HG03060 (cell line): ENCODE results near the gene LPCAT2.
"Not testable (repeated sequence)": the region's sequence is repeated elsewhere in the genome, so short reads cannot be mapped to it uniquely, and the experiment has no call there.

Experiments
- ATAC-seq: cut with Tn5 transposase; IDR thresholded peaks from one replicate; pipeline ENCODE4 v1.9.1; 2021; ENCODE audit warnings: low read depth, moderate number of reproducible peaks; ENCODE audit not compliant: unreplicated experiment

LPCAT2 gene

DNA sequence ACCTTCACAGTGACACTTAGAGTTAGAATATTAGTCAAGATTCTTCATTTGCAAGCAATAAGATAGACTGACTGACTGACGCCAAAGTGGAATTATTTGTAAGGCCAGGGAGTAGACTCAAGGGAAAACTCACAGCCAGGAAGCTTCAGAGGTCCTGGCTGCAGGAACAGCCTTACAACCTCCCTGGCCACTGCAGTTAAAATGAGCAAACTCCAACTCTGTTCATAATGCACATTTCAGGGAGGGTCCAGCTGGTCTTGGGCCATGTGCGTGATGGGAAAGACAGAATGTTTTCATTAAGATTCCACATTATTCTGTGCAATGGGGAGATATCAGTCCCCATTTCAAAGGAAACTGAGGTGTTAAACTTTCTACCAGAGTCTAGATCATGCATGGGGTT lies 67.5 kb downstream of the LPCAT2 start:
- ATAC-seq = no peak

DNA sequence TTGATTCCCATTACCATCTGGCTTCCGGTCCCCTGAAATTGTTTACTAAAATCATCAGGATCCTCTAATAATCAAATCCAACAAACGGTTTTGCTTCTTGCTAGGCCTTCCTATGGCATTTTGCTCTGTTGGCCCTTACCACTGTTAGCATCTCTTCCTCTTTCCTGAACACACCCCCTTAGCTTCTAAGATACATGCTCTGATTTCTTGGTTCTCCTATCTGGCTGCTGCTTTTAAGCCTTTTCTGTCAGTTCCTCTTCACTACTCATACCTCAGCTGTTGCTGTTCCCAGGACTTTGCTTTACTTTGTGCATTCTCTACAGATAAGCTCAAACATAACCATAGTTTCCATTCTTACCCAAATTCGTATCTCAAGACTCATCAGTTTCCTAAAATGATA lies 69.0 kb downstream of the LPCAT2 start:
- ATAC-seq = no peak

DNA sequence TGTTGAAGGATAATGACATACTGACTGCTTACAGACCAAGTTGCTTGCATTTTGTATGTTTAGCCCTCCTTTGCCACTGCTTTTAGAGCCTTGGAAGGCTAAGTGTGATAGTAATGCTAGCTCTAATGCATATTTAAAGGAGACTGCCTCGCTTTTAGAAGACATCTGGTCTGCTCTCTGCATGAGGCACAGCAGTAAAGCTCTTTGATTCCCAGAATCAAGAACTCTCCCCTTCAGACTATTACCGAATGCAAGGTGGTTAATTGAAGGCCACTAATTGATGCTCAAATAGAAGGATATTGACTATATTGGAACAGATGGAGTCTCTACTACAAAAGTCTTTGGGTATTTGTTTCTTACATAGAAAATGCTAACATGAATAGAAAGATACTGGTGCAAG lies 76.8 kb downstream of the LPCAT2 start:
- no peak for ATAC-seq

GRCh38 chr16:55588799-55589198 lies 79.9 kb downstream of the LPCAT2 start:
- ATAC-seq = no peak

GRCh38 chr16:55592306-55592705 lies 83.4 kb downstream of the LPCAT2 start:
- ATAC-seq = no peak

DNA sequence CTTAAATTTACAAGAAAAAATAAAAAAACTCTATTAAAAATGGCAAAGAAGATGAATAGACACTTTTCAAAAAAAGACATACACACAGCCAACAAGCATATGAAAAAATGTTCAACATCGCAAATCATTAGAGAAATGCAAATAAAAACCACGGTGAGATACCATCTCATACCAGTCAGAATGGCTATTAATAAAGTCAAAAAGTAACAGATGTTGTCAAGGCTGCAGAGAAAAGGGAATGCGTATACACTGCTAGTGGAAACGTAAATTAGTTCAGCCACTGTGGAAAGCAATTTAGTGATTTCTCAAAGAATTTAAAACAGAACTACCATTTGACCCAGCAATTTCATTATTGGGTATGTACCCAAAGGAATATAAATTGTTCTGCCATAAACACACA lies 89.1 kb downstream of the LPCAT2 start:
- no peak for ATAC-seq

- ATAC-seq = no peak
These were observed 97.0 kb downstream of the LPCAT2 start for GRCh38 chr16:55605754-55606336.

DNA sequence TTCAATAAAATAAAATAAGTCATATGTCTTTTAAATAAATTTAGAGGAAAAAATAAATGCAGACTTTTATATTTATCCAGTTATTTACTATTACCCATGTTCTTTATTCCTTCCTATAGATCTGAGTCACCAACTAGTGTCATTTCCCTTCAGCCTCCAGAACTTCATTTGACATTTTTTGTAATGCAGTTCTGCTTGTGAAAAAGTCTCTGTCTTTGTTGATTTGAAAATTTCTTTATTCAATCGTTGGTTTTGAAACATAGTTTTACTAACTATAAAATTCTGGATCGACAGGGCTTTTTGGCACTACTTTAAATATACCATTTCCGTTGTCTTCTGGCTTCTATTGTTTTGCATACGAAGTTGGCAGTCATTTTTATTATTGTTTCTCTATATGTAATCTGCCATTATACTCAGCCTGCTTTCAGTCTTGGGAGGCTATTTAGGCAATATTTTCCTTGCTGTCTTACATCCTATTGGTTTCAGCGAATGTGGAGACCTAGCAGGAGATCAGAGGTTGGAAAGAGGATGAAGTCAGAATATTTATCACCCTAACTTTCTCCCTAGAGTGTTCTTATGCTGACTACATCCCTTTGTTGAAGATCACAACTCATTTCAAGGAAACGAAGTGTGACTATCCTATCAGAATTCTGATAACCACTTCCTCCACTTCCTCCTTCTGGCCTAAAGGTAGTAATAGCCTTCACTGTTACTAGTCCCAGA lies 104.9 kb downstream of the LPCAT2 start:
- ATAC-seq = no peak

DNA sequence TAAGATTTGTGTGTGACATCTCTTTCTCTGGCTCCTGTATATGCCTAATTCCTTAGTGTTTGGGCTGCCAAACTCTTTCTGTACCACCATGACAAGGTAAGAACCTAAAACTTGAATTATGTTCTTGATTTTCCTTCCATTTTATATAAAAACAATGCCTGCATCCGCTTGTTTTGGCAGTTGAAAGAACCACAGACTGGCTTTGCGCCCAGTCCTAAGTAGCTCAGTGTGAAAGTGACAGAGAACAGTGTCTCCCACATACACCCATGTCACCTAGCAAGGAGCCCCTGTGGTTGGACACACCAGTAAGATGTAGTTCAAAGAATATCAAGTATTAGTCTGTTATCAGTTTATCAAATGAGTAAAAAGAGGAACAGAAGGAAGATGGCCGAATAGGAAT lies 106.2 kb downstream of the LPCAT2 start:
- ATAC-seq = no peak

- not testable (repeated sequence) for ATAC-seq
These were observed 106.8 kb downstream of the LPCAT2 start for GRCh38 chr16:55615670-55616069.

DNA sequence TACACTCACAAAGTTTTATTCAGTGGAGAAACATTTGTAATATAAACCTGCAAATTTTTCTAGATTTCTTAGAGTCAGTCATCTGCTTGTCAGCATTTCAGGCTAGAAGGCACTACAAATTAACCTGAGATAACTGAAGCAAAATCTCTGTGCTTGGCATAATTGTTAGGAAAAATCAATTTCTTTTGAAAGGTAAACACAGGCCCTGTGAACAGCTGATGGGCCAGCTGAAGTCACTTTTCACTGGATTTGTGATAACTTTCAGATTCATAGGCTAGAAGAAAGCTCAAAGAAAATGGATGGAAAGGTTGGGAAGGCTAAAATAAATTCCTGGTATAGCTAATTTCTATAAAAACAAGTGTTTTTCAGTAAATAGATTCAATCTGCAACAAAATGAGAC lies 112.9 kb downstream of the LPCAT2 start:
- no peak for ATAC-seq

GRCh38 chr16:55622272-55622671 lies 113.4 kb downstream of the LPCAT2 start:
- no peak for ATAC-seq

GRCh38 chr16:55622930-55623561 lies 114.2 kb downstream of the LPCAT2 start:
- ATAC-seq = no peak

GRCh38 chr16:55623640-55624039 lies 114.8 kb downstream of the LPCAT2 start:
- no peak for ATAC-seq

GRCh38 chr16:55624696-55625095 lies 115.8 kb downstream of the LPCAT2 start:
- no peak for ATAC-seq

- ATAC-seq = no peak
These were observed 117.0 kb downstream of the LPCAT2 start for GRCh38 chr16:55625843-55626242.

- no peak for ATAC-seq
These were observed 119.6 kb downstream of the LPCAT2 start for GRCh38 chr16:55628306-55628968.

- no peak for ATAC-seq
These were observed 121.9 kb downstream of the LPCAT2 start for GRCh38 chr16:55630774-55631173.

DNA sequence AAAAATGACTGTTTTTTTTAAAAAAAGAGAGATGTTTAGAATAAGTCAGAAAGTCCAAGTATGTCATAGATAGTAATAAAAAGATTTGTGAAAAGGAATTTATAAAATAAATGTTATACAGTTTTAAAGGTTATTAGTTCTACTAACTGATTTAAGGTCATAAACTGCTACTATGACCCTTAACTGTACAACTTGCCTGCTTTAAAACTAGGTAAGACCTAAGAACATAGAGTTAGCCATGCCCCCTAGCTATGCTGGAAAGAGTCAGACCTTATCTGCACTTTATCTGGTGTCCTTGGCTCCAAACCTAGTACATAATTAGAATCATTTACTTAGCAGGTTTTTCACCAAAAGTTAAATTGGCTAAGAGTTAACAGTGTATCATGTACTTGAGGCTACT lies 123.4 kb downstream of the LPCAT2 start:
- no peak for ATAC-seq

- no peak for ATAC-seq
These were observed 125.3 kb downstream of the LPCAT2 start for GRCh38 chr16:55634193-55634592.
